ENCODE results near the gene QRFPR. TPM values are rescaled to one million over a fixed set of nuclear protein-coding genes. Genes with fewer than 3 reads are reported as not detected.

The QRFPR gene
- total RNA-seq, 1 donor from 2014 or later, result not detected

Other genes starting within 250 kb of the QRFPR start
- gene TNIP3, start 216.7 kb downstream of the QRFPR start, total RNA-seq (ENCODE audit: insufficient read depth, low replicate concordance), result 1.2 TPM

All from umbilical cord (tissue), 1 donor.